CD4-positive, alpha-beta T cell (primary cell): Measurements from ENCODE around the gene OXCT1. TPM values are rescaled to one million over a fixed set of nuclear protein-coding genes. Genes with fewer than 3 reads are reported as not detected.

Experiments used
- ATAC-seq: fragments of 200-7000 bp; cut with Tn5 transposase; one replicate; pipeline ENCODE4 v1.10.0; 2022; ENCODE audit warnings: mild to moderate bottlenecking; ENCODE audit not compliant: poor library complexity
- CTCF ChIA-PET: fragments of 350-600 bp; sonication (Branson Sonifier 250); formaldehyde crosslinking; loops from one replicate; lab custom pipeline; 2021; ENCODE audit warnings: antibody characterized with exemption, inconsistent platforms; lab: Charles Lee
- POLR2A ChIA-PET: fragments of 350-600 bp; sonication (Branson Sonifier 250); formaldehyde crosslinking; loops from one replicate; lab custom pipeline; 2021; ENCODE audit warnings: antibody characterized with exemption, inconsistent platforms; lab: Charles Lee
- DNase-seq, 14 experiments: peaks; one replicate each; pipeline ENCODE4 v3.0.0-alpha.2; 2013 to 2020; ENCODE audit warnings: mixed read lengths in 2 of 14
- H3K27ac ChIP-seq, 2 donors: one replicate each; pipeline versions ENCODE4 v1.5.1 to v1.7.0; 2013; ENCODE audit warnings: low read length in 2 of 2, low read depth in 1 of 2, mild to moderate bottlenecking in 1 of 2
- H3K27me3 ChIP-seq, 2 experiments: 1 replicate in 1 of 2; 2 replicates in 1 of 2; pipeline versions ENCODE4 v1.6.1 to v1.7.0; 2013; ENCODE audit warnings: low read length in 2 of 2, control low read depth in 1 of 2, mild to moderate bottlenecking in 1 of 2, moderate library complexity in 1 of 2; ENCODE audit not compliant: insufficient read depth in 2 of 2, control insufficient read depth in 1 of 2
- H3K36me3 ChIP-seq: one replicate; pipeline ENCODE4 v1.6.1; 2013; ENCODE audit warnings: low read length, control low read depth; ENCODE audit not compliant: insufficient read depth
- H3K4me1 ChIP-seq: one replicate; pipeline ENCODE4 v1.6.1; 2013; ENCODE audit warnings: low read length, control low read depth; ENCODE audit not compliant: insufficient read depth
- H3K4me3 ChIP-seq: one replicate; pipeline ENCODE4 v1.5.1; 2013; ENCODE audit warnings: mild to moderate bottlenecking, low read length, moderate library complexity
- H3K9me3 ChIP-seq, 2 experiments: 1 replicate in 1 of 2; 2 replicates in 1 of 2; pipeline versions ENCODE4 v1.6.1 to v1.7.0; 2013; ENCODE audit warnings: low read length in 2 of 2, mild to moderate bottlenecking in 2 of 2, control low read depth in 1 of 2, moderate library complexity in 1 of 2; ENCODE audit not compliant: control insufficient read depth in 1 of 2, insufficient read depth in 1 of 2
- H3K27ac Mint-ChIP-seq: one replicate; pipeline ENCODE4 v1.8.0; 2020; ENCODE audit warnings: mixed read lengths
- H3K27me3 Mint-ChIP-seq: one replicate; pipeline ENCODE4 v1.8.0; 2021; ENCODE audit warnings: mixed read lengths
- H3K36me3 Mint-ChIP-seq: one replicate; pipeline ENCODE4 v1.8.0; 2021; ENCODE audit warnings: low read depth, mixed read lengths
- H3K4me1 Mint-ChIP-seq: one replicate; pipeline ENCODE4 v1.8.0; 2021; ENCODE audit warnings: low read depth, mixed read lengths
- H3K4me3 Mint-ChIP-seq: one replicate; pipeline ENCODE4 v1.8.0; 2020; ENCODE audit warnings: mild to moderate bottlenecking, mixed read lengths
- H3K9me3 Mint-ChIP-seq: one replicate; pipeline ENCODE4 v1.8.0; 2020; ENCODE audit warnings: mixed read lengths
- intact Hi-C, 2 experiments: fragments of 100-400 bp; cut with DNase I in 1 of 2; cut with micrococcal nuclease in 1 of 2; formaldehyde crosslinking; loops; one replicate each; pipeline versions ENCODE4 v1.15.1 to v1.9.0; 2023 to 2025; cut with DNase I, micrococcal nuclease
- polyA plus RNA-seq, 2 donors: library from polyadenylated mRNA; unstranded; fragments of 120-200 nt; gene quantifications; one replicate each; pipeline ENCODE4 v1.2.1, GENCODE V29; 2013
- total RNA-seq, 174 experiments: library from RNA in 2 of 174; stranded (reverse) in 2 of 174; gene quantifications; one replicate each; pipeline ENCODE4 v1.2.3 and lab custom pipeline; 2021 to 2026
- TF ChIP-seq, protein P1 (sequence below): fragments of 200-600 bp; IDR thresholded peaks from one replicate; pipeline ENCODE4 v1.8.0; 2022; ENCODE audit warnings: antibody characterized with exemption, mild to moderate bottlenecking

OXCT1 gene
- total RNA-seq (10 to 100 TPM; 14.7 to 15.3 TPM), total RNA-seq (lab: John Stamatoyannopoulos, UW) (33.6 to 350 (median 76.2) reads per million in 172 experiments)
- 32.2 TPM for polyA plus RNA-seq (2013, experiment 1 of 2)
- polyA plus RNA-seq (2013, experiment 2 of 2), result 35.7 TPM

- ATAC-seq, result peak; percentile 92
- ChIA-PET CTCF (interaction anchor here (1.5 to 2.6 kb wide), 2 partner anchors 34 to 55 kb away, joined by 6 to 9 read pairs; partner anchors contain the start of genes FBXO4 and RIMOC1), POLR2A (interaction anchor here (0.6 to 3.9 kb wide), 17 partner anchors 8 to 1614 kb away, joined by 3 to 74 read pairs (median 3); partner anchors contain the start of genes FBXO4, RIMOC1 and TMEM267)
- peaks cover 69% of the 10 kb centered on the region for H3K4me1 Mint-ChIP-seq
- H3K27ac Mint-ChIP-seq, result peak within 1 kb of the TSS; percentile 95
- no peaks in the 10 kb centered on the region for H3K27me3 ChIP-seq
- no peaks in the 10 kb centered on the region for H3K36me3 ChIP-seq
- H3K9me3 Mint-ChIP-seq, result no peaks in the 10 kb centered on the region
- H3K27ac ChIP-seq, result peak within 1 kb of the TSS; percentile 88
- H3K4me1 ChIP-seq, result peaks cover 30% of the 10 kb centered on the region
- no peaks in the 10 kb centered on the region for H3K27me3 Mint-ChIP-seq
- intact Hi-C loops, result loop anchor here (1.0 to 5.0 kb wide), 4 partner anchors 33 to 1037 kb away; partner anchors contain the start of genes FBXO4 (in 2 of the 2) and RIMOC1 (in 1 of the 2)
- peaks cover 13% of the 10 kb centered on the region for H3K36me3 Mint-ChIP-seq
- peak within 1 kb of the TSS; percentile 92 for H3K4me3 Mint-ChIP-seq
- H3K9me3 ChIP-seq, result no peaks in the 10 kb centered on the region
- H3K4me3 ChIP-seq, result peak within 1 kb of the TSS; percentile 81
- TF ChIP-seq, protein P1, sequence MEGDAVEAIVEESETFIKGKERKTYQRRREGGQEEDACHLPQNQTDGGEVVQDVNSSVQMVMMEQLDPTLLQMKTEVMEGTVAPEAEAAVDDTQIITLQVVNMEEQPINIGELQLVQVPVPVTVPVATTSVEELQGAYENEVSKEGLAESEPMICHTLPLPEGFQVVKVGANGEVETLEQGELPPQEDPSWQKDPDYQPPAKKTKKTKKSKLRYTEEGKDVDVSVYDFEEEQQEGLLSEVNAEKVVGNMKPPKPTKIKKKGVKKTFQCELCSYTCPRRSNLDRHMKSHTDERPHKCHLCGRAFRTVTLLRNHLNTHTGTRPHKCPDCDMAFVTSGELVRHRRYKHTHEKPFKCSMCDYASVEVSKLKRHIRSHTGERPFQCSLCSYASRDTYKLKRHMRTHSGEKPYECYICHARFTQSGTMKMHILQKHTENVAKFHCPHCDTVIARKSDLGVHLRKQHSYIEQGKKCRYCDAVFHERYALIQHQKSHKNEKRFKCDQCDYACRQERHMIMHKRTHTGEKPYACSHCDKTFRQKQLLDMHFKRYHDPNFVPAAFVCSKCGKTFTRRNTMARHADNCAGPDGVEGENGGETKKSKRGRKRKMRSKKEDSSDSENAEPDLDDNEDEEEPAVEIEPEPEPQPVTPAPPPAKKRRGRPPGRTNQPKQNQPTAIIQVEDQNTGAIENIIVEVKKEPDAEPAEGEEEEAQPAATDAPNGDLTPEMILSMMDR, result no peak
- peak; percentile 91 to 98 (median 93) for DNase-seq
Measured at GRCh38 chr5:41869724-41870626, at the start of gene OXCT1. Gene OXCT1, minus strand, starts transcription at chr5:41870425. Its CDS starts 67 bp downstream, at chr5:41870358.

DNA sequence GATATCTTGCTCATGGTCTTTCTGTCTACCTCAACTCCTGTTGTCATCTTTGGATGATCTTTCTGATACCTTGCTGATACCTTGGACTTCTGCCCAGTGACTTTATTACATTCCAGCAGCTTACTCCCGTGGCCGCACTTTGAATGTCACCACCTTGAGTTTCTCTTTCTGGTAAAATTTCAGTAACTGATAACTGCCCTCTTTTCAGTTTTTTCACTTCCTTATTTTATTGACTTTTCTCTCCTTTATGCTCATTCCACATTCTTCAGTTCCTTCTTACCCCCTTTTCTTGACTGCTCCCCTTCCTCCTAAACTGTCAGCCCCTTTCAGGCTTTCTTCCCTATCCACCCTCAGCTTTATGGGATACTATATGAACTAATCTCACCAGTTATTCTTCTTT is 47.9 kb upstream of the OXCT1 start:
- Mint-ChIP-seq H3K36me3 (peaks cover 80% of the 10 kb centered on the region), H3K4me3 (no peak overlapping the region), H3K4me1 (peaks cover 5% of the 10 kb centered on the region), H3K27ac (no peak overlapping the region), H3K27me3 (no peaks in the 10 kb centered on the region), H3K9me3 (no peaks in the 10 kb centered on the region)
- Histone ChIP-seq H3K4me3 (no peak overlapping the region), H3K9me3 (no peaks in the 10 kb centered on the region), H3K36me3 (peaks cover 84% of the 10 kb centered on the region), H3K27me3 (no peaks in the 10 kb centered on the region), H3K27ac (no peak overlapping the region), H3K4me1 (no peaks in the 10 kb centered on the region)
- TF ChIP-seq, protein P1, result no peak
- intact Hi-C loops, result no loop called here
- ATAC-seq (no peak), DNase-seq (no peak)
- POLR2A ChIA-PET, result no interaction called here
- CTCF ChIA-PET, result no interaction called here

- TF ChIP-seq, protein P1, result no peak
- H3K36me3 ChIP-seq, result peaks cover 62% of the 10 kb centered on the region
- no peak overlapping the region for H3K4me3 ChIP-seq
- intact Hi-C loops, result loop anchor here in 1 of 2 experiments (5.0 to 10.0 kb wide), 3 partner anchors 1071 to 1576 kb away; partner anchors contain the start of genes RPL37, TMEM267 and ZNF131
- H3K4me1 ChIP-seq, result peaks cover 17% of the 10 kb centered on the region
- H3K27me3 Mint-ChIP-seq, result no peaks in the 10 kb centered on the region
- no peak for ATAC-seq
- H3K27ac ChIP-seq, result no peak overlapping the region
- no peaks in the 10 kb centered on the region for H3K9me3 Mint-ChIP-seq
- DNase-seq, result no peak
- H3K27me3 ChIP-seq, result no peaks in the 10 kb centered on the region
- CTCF ChIA-PET, result no interaction called here
- H3K4me1 Mint-ChIP-seq, result peaks cover 47% of the 10 kb centered on the region
- no peaks in the 10 kb centered on the region for H3K9me3 ChIP-seq
- POLR2A ChIA-PET, result no interaction called here
- no peak overlapping the region for H3K27ac Mint-ChIP-seq
- no peak overlapping the region for H3K4me3 Mint-ChIP-seq
- peaks cover 86% of the 10 kb centered on the region for H3K36me3 Mint-ChIP-seq
Measured at GRCh38 chr5:41908374-41909079, 38.3 kb upstream of the OXCT1 start.
